Measurements from ENCODE around the gene LTN1. TPM values are rescaled to one million over a fixed set of nuclear protein-coding genes. Genes with fewer than 3 reads are reported as not detected.
A peak's percentile ranks its signal among the peaks of the same experiment; 100 is the strongest.

LTN1 gene
- total RNA-seq, 1 experiment from 2014 or later = 23.1 TPM

- peak; percentile 5 for DNase-seq (ENCODE audit: low read depth)
These were observed 108.2 kb downstream of the LTN1 start for GRCh38 chr21:28884481-28884880.

GRCh38 chr21:28883931-28884330 is 108.7 kb downstream of the LTN1 start:
- DNase-seq (ENCODE audit: low read depth) = no peak

- DNase-seq (ENCODE audit: low read depth) = no peak
These were observed 110.3 kb downstream of the LTN1 start for GRCh38 chr21:28882345-28882744.

Other genes starting within 250 kb of the LTN1 start
- 26.1 and 32.3 TPM in 2 replicates for gene RWDD2B, start 26.5 kb upstream of the LTN1 start, total RNA-seq (2014; rRNA removed; shearing (Covaris generic))
- 42.7 and 61.0 TPM in 2 replicates for gene USP16, start 31.8 kb upstream of the LTN1 start, total RNA-seq (2014; rRNA removed; shearing (Covaris generic))
- gene CCT8, start 80.8 kb upstream of the LTN1 start, total RNA-seq (2014; rRNA removed; shearing (Covaris generic)) = 265 and 342 TPM in 2 replicates
- 10.0 and 14.8 TPM in 2 replicates for gene MAP3K7CL, start 137.8 kb upstream of the LTN1 start, total RNA-seq (2014; rRNA removed; shearing (Covaris generic))

All from RPMI7951 (cell line).